22Rv1 (cell line): Measurements from ENCODE around the gene ANKRD23.
A peak's percentile ranks its signal among the peaks of the same experiment; 100 is the strongest.

ENCODE experiments used
- H3K27ac ChIP-seq: fragments of 450-650 bp; 2 replicates; pipeline ENCODE4 v1.5.1; 2017
- CTCF ChIP-seq: fragments of 450-650 bp; IDR thresholded peaks from 2 replicates; pipeline ENCODE4 v1.5.1; 2017; ENCODE audit warnings: mild to moderate bottlenecking
- ZFX ChIP-seq: fragments of 450-650 bp; IDR thresholded peaks from 2 replicates; pipeline ENCODE4 v1.6.1; 2017; ENCODE audit warnings: antibody characterized with exemption, borderline replicate concordance

The ANKRD23 gene

GRCh38 chr2:96847586-96847985, 3.8 kb upstream of the ANKRD23 start:
- H3K27ac ChIP-seq = no peak overlapping the region
- TF ChIP-seq CTCF = no peak
- no peak for TF ChIP-seq ZFX

- no peak overlapping the region for H3K27ac ChIP-seq
- TF ChIP-seq CTCF (no peak), ZFX (no peak)
Observed at GRCh38 chr2:96846825-96847224, 3.0 kb upstream of the ANKRD23 start.

- no peak for TF ChIP-seq ZFX
- no peak for TF ChIP-seq CTCF
Observed at GRCh38 chr2:96844405-96844808, 586 bp upstream of the ANKRD23 start.

GRCh38 chr2:96842600-96842999, 1.2 kb downstream of the ANKRD23 start:
- H3K27ac ChIP-seq = peak overlapping the region; percentile 27; the same call in 1 of the 2 replicates
- TF ChIP-seq ZFX (no peak), CTCF (no peak)

More at GRCh38 chr2:96844405-96844808, 586 bp upstream of the ANKRD23 start:
- no peak overlapping the region for H3K27ac ChIP-seq

- peak overlapping the region; percentile 27; the same call in 1 of the 2 replicates for H3K27ac ChIP-seq
- TF ChIP-seq CTCF (no peak), ZFX (no peak)
Observed at GRCh38 chr2:96841701-96842495, 1.9 kb downstream of the ANKRD23 start.

- TF ChIP-seq ZFX (no peak), CTCF (no peak)
- no peak overlapping the region for H3K27ac ChIP-seq
Observed at GRCh38 chr2:96839875-96840850, 3.7 kb downstream of the ANKRD23 start.
